Keratinocyte (primary cell): ENCODE data around the gene PLSCR1. TPM values are rescaled to one million over a fixed set of nuclear protein-coding genes. Genes with fewer than 3 reads are reported as not detected.

Experiments used
- DNase-seq: peaks from one replicate; pipeline ENCODE4 v3.0.0-alpha.2; 2011; ENCODE audit warnings: low read depth, missing footprints, low spot score
- FAIRE-seq: peaks from 2 replicates; lab custom pipeline; 2011; peaks lifted over from hg19 to GRCh38; lab: Jason Lieb, UNC
- H2AFZ ChIP-seq: 2 replicates; pipeline ENCODE4 v1.6.0; 2012; ENCODE audit warnings: low read length, control low read depth, inconsistent platforms; ENCODE audit not compliant: control insufficient read depth
- H3K27ac ChIP-seq: 2 replicates; pipeline ENCODE4 v1.5.1; 2011; ENCODE audit warnings: low read length; ENCODE audit not compliant: control insufficient read depth, insufficient read depth
- H3K27me3 ChIP-seq: 3 replicates; pipeline ENCODE4 v1.6.0; 2011; ENCODE audit warnings: low read length; ENCODE audit not compliant: control insufficient read depth, insufficient read depth; ENCODE audit errors: extremely low read depth
- H3K36me3 ChIP-seq, 2 experiments: 2 replicates in 1 of 2; 3 replicates in 1 of 2; pipeline ENCODE4 v1.5.1; 2011; ENCODE audit warnings: low read length in 2 of 2, mild to moderate bottlenecking in 1 of 2; ENCODE audit not compliant: control insufficient read depth in 2 of 2, insufficient read depth in 2 of 2; ENCODE audit errors: extremely low read depth in 1 of 2
- H3K4me1 ChIP-seq: 3 replicates; pipeline ENCODE4 v1.5.1; 2011; ENCODE audit warnings: low read length; ENCODE audit not compliant: control insufficient read depth, insufficient read depth; ENCODE audit errors: extremely low read depth
- H3K4me2 ChIP-seq: 3 replicates; pipeline ENCODE4 v1.6.0; 2011; ENCODE audit warnings: low read depth, low read length; ENCODE audit not compliant: control insufficient read depth, insufficient read depth; ENCODE audit errors: extremely low read depth
- H3K4me3 ChIP-seq, 3 experiments: fragments of 200-600 bp in 1 of 3; sonication (generic) in 1 of 3; 2 replicates in 2 of 3; 3 replicates in 1 of 3; pipeline ENCODE4 v1.5.1; 2011 to 2016; ENCODE audit warnings: low read length in 3 of 3, mild to moderate bottlenecking in 3 of 3, control low read depth in 2 of 3, inconsistent platforms in 1 of 3, low read depth in 1 of 3, mixed read lengths in 1 of 3, mixed run types in 1 of 3, moderate library complexity in 1 of 3; ENCODE audit not compliant: control insufficient read depth in 2 of 3, insufficient read depth in 2 of 3; ENCODE audit errors: extremely low read depth in 1 of 3
- H3K79me2 ChIP-seq: 2 replicates; pipeline ENCODE4 v1.6.0; 2012; ENCODE audit warnings: low read length; ENCODE audit not compliant: control insufficient read depth, insufficient read depth
- H3K9ac ChIP-seq: 3 replicates; pipeline ENCODE4 v1.6.0; 2011; ENCODE audit warnings: low read length; ENCODE audit not compliant: control insufficient read depth, insufficient read depth; ENCODE audit errors: extremely low read depth
- H3K9me1 ChIP-seq: 3 replicates; pipeline ENCODE4 v1.6.0; 2011; ENCODE audit warnings: low read length; ENCODE audit not compliant: control insufficient read depth, insufficient read depth; ENCODE audit errors: extremely low read depth
- H3K9me3 ChIP-seq: 2 replicates; pipeline ENCODE4 v1.5.1; 2012; ENCODE audit warnings: low read depth, low read length; ENCODE audit not compliant: control insufficient read depth
- H4K20me1 ChIP-seq: 3 replicates; pipeline ENCODE4 v1.6.0; 2011; ENCODE audit warnings: low read length; ENCODE audit not compliant: control insufficient read depth, insufficient read depth; ENCODE audit errors: extremely low read depth
- EZH2 ChIP-seq: IDR thresholded peaks from one replicate; pipeline ENCODE4 v1.6.1; 2012; ENCODE audit warnings: inconsistent platforms, mild to moderate bottlenecking, low read length, moderate library complexity
- dilution Hi-C: fragments of 300-500 bp; cut with MboI; formaldehyde crosslinking; loops from one replicate; pipeline ENCODE4 v1.7.0; 2020; ENCODE audit warnings: low sequenced_read_pairs; ENCODE audit not compliant: extremely low pct_ligation_motif_present
- polyA plus RNA-seq, 5 experiments: library from polyadenylated mRNA; depleted of rRNA in 3 of 5; stranded (reverse) in 3 of 5; stranded (forward) in 1 of 5; unstranded in 1 of 5; fragments of >200 nt; gene quantifications; 1 replicate in 1 of 5; 2 replicates in 3 of 5; 3 replicates in 1 of 5; pipeline versions ENCODE4 v1.2.1 to v1.2.3, GENCODE V29; 2011 to 2012; ENCODE audit warnings: missing spikeins in 2 of 5, low read depth in 1 of 5, low replicate concordance in 1 of 5
- TF ChIP-seq, protein P1 (sequence below), 3 experiments: IDR thresholded peaks in 1 of 3; conservative IDR thresholded peaks in 1 of 3; optimal IDR thresholded peaks in 1 of 3; 2 replicates in 2 of 3; 3 replicates in 1 of 3; pipeline versions ENCODE3 to v1.5.1; 2011; ENCODE audit warnings: low read length in 3 of 3, mild to moderate bottlenecking in 3 of 3, moderate library complexity in 2 of 3, control low read depth in 1 of 3, inconsistent platforms in 1 of 3; ENCODE audit not compliant: insufficient read depth in 2 of 3; ENCODE audit errors: extremely low read depth in 1 of 3

PLSCR1 gene
- polyA plus RNA-seq, 1 donor (not counting 4 experiments of a cell fraction or from before 2014, with no cell fraction given) = 77.6 TPM

- H3K4me1 ChIP-seq = peaks cover 9% of the 10 kb centered on the region
- H3K9ac ChIP-seq = no peak overlapping the region
- H3K27me3 ChIP-seq = no peaks in the 10 kb centered on the region
- no peak overlapping the region for H3K27ac ChIP-seq
- H3K36me3 ChIP-seq = no peaks in the 10 kb centered on the region
- no peak overlapping the region for H3K4me3 ChIP-seq
- no peaks in the 10 kb centered on the region for H3K79me2 ChIP-seq
- H3K9me1 ChIP-seq = no peaks in the 10 kb centered on the region
- FAIRE-seq = no peak
- no peaks in the 10 kb centered on the region for H3K9me3 ChIP-seq
- no peak overlapping the region for H2AFZ ChIP-seq
- dilution Hi-C loops = no loop called here
- no peak overlapping the region for H3K4me2 ChIP-seq
- no peak for DNase-seq
- TF ChIP-seq, protein P1, sequence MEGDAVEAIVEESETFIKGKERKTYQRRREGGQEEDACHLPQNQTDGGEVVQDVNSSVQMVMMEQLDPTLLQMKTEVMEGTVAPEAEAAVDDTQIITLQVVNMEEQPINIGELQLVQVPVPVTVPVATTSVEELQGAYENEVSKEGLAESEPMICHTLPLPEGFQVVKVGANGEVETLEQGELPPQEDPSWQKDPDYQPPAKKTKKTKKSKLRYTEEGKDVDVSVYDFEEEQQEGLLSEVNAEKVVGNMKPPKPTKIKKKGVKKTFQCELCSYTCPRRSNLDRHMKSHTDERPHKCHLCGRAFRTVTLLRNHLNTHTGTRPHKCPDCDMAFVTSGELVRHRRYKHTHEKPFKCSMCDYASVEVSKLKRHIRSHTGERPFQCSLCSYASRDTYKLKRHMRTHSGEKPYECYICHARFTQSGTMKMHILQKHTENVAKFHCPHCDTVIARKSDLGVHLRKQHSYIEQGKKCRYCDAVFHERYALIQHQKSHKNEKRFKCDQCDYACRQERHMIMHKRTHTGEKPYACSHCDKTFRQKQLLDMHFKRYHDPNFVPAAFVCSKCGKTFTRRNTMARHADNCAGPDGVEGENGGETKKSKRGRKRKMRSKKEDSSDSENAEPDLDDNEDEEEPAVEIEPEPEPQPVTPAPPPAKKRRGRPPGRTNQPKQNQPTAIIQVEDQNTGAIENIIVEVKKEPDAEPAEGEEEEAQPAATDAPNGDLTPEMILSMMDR (optimal IDR thresholded peaks at IDR 0.05 in 1 of 3, IDR thresholded peaks at IDR 0.05 in 1 of 3, conservative IDR thresholded peaks at IDR 0.05 in 1 of 3; ENCODE audit: extremely low read depth in 1 of 3, insufficient read depth in 2 of 3, low read length in 3 of 3) = no peak
- TF ChIP-seq EZH2 = no peak
- H4K20me1 ChIP-seq = no peaks in the 10 kb centered on the region
These were observed 24.9 kb upstream of the PLSCR1 start for GRCh38 chr3:146569314-146569713.

GRCh38 chr3:146566138-146566537, 21.7 kb upstream of the PLSCR1 start:
- DNase-seq (no peak), FAIRE-seq (peak; percentile 60)
- Histone ChIP-seq H3K27ac (peak overlapping the region; percentile 60), H3K9ac (no peak overlapping the region), H3K4me2 (no peak overlapping the region), H3K27me3 (no peaks in the 10 kb centered on the region), H3K9me3 (no peaks in the 10 kb centered on the region), H3K79me2 (no peaks in the 10 kb centered on the region), H3K9me1 (no peaks in the 10 kb centered on the region), H3K4me1 (peaks cover 14% of the 10 kb centered on the region), H3K4me3 (no peak overlapping the region), H3K36me3 (no peaks in the 10 kb centered on the region), H4K20me1 (no peaks in the 10 kb centered on the region), H2AFZ (peak overlapping the region; percentile 26)
- dilution Hi-C loops = no loop called here
- TF ChIP-seq EZH2 = no peak
- TF ChIP-seq, protein P1 (optimal IDR thresholded peaks at IDR 0.05 in 1 of 3, IDR thresholded peaks at IDR 0.05 in 1 of 3, conservative IDR thresholded peaks at IDR 0.05 in 1 of 3; ENCODE audit: extremely low read depth in 1 of 3, insufficient read depth in 2 of 3, low read length in 3 of 3) = no peak
